HG02623 (cell line): ENCODE data around the gene NDC1.
"Not testable (repeated sequence)": the region's sequence is repeated elsewhere in the genome, so short reads cannot be mapped to it uniquely, and the experiment has no call there.

Experiments used
- ATAC-seq: cut with Tn5 transposase; IDR thresholded peaks from one replicate; pipeline ENCODE4 v1.9.1; 2021; ENCODE audit warnings: moderate library complexity; ENCODE audit not compliant: unreplicated experiment

NDC1 gene, protein sequence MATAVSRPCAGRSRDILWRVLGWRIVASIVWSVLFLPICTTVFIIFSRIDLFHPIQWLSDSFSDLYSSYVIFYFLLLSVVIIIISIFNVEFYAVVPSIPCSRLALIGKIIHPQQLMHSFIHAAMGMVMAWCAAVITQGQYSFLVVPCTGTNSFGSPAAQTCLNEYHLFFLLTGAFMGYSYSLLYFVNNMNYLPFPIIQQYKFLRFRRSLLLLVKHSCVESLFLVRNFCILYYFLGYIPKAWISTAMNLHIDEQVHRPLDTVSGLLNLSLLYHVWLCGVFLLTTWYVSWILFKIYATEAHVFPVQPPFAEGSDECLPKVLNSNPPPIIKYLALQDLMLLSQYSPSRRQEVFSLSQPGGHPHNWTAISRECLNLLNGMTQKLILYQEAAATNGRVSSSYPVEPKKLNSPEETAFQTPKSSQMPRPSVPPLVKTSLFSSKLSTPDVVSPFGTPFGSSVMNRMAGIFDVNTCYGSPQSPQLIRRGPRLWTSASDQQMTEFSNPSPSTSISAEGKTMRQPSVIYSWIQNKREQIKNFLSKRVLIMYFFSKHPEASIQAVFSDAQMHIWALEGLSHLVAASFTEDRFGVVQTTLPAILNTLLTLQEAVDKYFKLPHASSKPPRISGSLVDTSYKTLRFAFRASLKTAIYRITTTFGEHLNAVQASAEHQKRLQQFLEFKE

DNA sequence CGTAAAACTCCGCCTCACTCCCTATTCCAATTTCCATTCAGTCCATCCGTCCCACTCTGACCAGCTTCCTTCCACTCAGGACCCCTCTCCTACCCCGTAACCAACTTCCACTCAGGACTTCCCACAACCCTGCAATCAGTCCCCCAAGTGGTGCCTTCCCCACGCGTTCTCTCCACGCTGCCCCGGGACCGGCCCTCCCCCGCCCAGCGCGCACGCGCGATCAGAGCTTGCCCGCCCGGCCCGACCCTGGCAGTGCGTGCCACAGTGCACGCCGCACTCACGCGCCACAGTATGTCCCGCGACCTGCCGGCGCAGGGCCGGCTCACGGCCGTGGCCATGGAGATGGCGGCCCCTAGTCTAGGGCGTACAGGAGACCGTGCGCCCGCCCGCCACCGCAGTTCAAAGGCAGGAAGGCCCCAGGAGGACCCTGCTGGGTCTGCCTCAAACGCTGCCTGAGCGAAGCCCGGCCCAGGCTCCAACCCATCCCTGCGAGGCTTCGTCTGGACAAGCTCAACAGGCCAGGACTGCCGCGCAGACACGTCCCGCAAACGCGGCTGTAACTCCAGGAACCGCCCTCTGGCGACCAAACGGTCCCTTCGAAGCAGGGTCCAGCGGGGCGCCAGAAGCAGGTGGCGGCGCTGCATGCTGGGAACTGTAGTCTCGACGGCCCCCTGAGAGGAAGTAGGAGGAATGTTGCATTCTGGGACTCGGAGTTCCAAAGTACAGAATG, at the start of gene NDC1:
NDC1 (minus strand) TSS at position 373 of the 730 bp plus-strand sequence; CDS start at position 338, 35 bp downstream.
- peak; percentile 84 for ATAC-seq

DNA sequence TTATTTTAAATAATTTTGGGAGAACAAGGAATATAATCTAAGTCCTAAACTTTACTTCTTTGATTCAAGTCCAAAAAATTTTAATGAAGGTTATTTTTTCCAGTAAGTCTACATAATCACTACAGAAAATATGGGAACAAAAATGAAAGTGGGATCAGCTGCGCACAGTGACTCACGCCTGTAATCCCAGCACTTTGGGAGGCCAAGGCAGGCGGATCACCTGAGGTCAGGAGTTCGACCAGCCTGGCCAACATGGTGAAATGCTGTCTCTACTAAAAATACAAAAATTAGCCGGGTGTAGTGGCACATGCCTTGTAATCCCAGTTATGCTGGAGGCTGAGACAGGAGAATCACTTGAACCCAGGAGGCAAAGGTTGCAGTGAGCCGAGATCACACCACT, 45.5 kb upstream of the NDC1 start:
- ATAC-seq = not testable (repeated sequence)

DNA sequence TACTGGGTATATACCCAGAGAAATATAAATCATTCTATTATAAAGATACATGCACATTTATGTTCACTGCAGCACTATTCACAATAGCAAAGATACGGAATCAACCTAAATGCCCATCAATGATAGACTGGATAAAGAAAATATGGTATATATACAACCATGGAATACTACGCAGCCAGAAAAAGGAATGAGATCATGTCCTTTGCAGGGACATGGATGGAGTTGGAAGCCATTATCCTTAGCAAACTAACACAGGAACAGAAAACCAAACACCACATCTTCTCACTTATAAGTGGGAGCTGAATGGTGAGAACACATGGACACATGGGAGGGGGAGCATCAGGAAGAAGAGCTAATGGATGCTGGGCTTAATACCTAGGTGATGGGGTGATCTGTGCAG, 43.8 kb upstream of the NDC1 start:
- not testable (repeated sequence) for ATAC-seq

DNA sequence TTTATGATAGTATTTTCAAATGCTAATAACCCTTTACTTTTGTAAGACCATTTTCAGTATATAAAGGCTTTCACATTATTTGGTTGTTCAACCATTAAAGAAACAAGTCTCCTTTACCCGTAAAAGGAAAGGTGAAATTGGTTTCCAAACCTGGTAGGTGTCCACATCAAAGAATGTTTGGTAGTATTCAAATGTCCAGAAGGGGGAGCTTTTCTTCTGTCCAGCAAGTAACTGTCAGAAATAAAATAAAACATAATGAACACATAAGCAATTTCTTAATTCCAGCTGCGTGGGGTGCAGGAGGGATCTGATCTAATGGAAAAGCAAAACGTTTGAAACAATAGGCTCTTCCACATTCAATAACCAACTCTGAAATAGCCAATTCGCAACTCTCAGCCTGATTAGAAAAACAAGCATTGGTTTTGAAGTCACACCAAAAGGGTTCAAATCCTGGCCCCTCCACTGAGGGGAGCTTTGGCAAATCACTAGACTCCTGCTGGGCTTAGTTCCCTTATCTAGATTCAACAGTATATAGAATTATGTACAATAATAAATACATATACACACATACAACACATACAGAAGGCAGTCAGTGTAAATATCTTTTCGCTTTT, 40.5 kb upstream of the NDC1 start:
- no peak for ATAC-seq

DNA sequence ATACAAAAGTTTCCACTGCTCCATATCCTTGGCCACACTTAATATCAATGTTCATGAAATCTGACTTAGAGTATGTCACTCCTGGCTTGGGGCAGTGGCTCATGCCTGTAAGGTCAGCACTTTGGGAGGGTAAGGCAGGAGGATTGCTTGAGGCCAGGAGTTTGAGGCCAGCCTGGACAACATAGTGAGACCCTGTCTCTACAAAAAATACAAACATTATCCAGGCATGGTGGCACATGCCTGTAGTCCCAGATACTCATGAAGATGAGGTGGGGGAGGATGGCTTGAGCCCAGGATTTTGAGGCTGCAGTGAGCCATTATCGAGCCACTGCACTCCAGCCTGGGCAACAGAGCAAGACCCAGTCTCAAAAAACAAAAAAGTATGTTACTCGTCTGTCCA, 37.1 kb upstream of the NDC1 start:
- ATAC-seq = not testable (repeated sequence)

DNA sequence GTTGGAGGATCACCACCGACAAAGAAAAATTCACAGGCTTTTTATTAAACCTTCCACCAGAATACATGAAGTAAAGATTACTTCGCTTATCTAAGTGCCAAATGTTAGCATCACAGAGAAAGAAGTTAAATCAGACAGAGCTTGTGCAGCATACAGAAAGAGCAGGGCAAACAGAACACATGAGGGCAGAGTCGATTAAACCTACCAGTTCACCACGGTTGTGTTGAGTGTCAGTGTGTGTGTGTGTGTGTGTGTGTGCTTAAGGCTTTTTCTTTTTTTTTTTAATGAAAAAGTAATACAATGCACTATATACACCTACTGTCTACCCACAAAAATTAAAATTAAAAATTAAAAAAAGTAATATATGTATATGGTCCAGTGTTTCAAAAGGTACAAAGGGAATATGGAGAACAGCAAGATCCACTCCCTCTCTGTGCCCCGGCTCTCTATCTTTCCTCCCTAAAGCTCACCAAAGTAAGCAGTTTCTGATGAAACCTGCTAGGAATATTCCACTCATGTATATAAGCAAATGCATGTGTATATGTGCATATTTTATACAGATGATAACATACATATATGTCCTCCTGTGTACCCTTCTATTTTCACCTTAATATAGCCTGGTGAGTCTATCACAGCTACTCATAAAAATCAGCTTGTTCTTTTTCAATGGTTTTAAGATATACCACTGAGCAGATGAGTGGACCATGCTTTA, 33.8 kb upstream of the NDC1 start:
- no peak for ATAC-seq

DNA sequence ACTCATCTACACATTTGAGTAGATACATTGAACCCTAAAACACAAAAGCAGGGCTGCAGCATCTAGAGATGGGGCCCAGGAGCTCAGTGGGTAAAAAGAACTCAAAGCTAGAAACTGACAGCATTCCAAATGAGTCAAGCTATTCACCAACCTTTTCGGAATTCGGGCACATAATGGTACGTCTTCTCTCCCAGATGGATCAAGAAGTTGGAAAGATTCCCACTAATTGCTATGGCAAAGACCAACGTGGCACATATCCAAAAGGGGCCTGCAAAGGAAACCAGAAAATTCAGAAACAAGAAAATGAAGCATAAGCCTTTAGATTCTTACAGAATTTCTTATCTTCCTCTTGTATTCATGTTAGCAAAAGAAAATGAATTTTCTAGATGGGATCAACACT, 33.1 kb upstream of the NDC1 start:
- ATAC-seq = no peak

DNA sequence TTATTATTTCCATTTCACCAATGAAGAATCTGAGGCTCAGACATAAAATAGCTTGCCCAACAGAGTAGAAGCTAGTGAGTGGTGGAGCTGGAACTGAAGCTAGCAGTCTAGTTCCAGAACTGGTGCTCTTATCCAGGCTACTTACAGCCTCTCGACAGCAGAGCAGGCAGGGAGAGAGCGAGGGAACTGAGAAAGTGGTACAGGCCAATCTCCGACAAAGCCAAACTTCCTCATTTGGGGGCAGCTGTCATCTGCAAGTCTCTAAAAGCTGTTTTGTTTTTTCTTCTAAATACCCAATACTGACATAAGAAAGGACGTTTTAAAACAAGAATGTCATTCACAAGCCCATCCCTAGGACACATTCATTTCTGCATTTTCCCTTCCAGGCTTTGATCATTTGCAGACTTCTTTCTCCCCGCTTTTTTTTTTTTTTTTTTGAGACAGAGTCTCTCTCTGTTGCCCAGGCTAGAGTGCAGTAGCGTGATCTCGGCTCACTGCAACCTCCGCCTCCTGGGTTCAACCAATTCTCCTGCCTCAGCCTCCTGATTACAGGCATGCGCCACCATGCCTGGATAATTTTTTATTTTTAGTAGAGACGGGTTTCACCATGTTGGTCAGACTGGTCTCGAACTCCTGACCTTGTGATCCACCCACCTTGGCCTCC, 31.5 kb upstream of the NDC1 start:
- no peak for ATAC-seq

DNA sequence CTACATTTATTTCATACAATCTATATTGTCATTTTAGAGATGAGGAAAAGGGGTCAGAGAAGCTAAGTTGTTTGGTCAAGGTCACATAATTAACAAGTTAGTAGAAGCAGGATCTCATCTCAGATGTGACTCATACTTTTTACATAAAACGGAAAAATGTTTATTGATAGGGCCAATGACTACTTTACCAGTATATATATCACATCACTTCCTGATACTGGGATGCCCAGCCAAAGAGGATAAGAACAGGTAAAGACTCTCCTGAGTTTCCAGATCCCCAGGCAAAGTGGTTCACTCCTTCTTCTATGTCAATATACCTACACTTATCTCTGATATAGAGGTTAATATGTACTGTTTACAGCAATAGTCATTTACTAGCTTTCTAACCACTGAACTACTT, 30.5 kb upstream of the NDC1 start:
- ATAC-seq = no peak

DNA sequence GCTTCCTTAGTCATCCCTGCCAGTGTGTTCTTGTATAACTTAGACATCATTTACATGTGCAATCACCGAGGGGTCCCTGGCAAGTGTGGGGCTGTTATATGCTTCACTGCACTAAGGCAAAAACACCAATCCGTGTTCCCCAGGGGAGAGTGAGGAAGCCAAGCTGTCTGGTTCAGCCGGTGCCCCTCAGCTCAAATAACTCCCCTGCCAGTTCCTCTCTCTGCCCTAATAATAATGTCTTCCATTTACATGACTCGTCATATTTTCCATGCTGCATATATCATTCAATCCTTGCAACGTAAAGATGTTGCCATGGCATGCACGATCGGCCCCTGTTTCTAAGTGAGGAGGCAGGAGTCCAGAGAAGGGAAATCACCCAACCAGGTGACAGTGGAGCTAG, 24.4 kb upstream of the NDC1 start:
- no peak for ATAC-seq

DNA sequence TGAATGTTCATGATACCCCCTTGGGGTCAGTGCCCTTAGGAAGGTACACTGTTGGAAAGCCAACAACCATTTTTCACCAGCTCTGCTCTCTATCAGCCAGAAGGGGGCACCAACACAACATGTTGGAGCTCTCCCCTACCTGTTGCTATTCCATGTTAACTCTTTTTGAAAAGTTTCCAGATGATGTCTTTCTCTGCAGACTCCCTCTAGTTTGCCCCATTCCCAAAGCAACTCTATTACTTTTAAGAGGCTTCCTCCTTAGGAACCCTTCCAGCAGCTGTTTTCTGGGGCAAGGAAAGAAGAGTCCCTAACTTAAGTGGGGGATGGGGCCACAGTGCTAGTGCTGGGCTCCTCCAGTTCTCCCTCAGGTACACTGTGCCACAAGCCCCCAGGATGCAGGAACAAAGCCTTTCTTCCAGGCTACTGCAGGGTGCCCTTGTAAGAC, 22.9 kb upstream of the NDC1 start:
- ATAC-seq = no peak

DNA sequence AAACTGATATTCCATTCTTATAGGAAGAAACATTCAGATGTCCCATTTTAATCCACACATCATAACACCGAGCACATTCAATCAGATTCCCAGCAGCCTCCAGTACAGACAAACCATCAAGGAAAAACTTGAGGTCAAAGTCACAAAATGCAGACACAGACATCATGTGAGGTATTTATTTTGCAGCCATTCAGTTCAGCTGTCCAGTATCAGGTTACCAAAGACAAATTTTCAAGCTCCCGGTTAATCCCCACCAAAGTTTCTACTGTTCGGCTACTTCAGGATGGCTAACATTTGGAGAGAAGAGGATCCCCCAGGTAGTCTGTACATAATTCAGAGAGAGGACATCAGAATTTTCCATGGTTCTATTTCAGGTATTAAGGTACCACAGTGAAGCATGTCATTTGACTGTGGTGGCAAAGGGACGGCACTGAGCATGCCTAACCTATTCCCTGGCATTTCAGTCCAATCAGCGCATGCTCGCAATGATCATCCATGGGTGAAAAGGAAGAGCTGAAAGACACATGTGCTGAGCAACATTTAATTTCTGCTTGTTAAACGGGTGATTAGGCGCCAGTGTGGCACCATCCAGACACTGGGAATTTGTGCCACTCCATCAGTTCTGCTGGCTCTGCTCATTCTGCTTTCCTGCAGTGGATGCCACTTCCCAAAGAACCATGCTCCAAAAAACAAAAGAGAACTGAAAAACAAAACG, 13.6 kb upstream of the NDC1 start:
- no peak for ATAC-seq

DNA sequence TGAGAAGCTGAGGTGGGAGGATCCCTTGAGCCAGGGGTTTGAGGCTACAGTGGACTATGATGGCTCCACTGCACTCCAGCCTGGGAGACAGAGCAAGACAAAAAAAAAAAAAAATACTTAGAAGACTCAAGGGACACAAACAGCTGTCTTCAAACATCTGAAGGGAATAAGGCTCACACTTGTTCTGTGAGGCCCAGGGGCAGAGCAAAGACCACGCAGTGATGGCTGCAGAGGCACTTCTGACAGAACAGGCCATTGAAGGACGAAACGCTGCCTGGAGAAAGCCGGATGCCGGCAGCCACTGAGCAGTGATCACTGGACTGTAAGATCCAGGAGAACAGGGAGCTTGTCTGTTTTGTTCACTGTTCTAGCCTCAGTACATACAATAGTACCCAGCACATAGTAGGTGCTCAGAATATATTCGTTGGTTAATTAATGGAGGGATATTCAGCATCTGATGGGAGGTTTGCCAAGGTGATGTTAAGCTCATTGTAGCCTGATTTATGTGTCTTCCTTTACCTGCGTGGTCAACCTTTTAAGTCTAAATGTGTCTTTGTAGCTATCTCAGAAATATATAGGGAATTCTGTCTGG, 12.1 kb upstream of the NDC1 start:
- ATAC-seq = no peak

DNA sequence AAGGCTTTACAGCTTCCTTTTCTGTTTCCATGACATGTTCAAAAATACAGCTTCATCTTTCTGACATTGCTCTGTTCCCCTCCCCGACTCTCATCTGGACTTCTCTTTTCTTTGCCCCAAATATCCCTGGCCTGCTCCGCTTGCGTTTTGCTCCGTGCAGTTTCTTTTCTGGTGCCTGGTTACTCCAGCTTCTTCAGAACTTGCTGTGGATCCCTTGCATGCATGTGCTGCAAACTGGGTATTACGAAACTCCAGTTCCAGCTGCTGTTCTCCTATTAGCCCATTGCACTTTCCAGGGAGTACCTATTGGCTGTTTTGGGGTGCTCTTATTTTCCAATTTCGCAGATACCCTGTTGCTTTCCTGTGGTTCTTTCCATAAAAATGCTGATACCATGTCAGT, 9.9 kb upstream of the NDC1 start:
- no peak for ATAC-seq

DNA sequence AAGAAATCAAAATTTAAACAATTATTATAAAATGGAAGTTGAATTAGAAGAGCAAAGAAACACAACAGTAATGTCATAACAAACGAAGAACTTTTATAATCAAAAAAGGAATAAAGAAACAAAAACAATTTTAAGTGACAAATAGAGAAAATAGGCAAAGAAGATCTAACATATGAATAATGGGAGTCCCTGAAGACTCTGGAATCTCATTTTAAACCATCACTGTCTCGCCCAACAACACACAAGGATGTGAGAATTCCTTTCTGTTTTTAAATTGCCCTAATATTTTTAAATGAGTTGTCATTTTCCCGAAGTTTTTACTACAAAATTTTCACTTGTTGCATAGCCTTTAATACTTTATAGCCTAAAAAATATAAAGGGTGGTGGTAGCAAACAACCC, 4.3 kb upstream of the NDC1 start:
- ATAC-seq = no peak

DNA sequence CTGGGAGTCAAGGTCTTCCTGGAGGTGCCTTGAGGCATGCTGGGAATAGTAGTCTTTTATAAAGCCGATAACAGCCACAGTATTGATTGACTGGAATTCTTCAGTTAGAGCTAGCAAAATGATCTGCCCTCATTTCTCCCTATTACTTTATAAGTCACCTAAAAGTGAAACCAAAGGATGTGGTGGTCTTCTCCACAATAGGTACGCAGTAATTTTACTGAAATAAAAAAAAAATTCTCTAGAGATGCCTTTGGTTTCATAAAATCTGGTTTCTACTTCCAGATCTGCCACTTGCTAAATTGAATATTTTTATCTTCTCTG, 518 bp upstream of the NDC1 start:
- ATAC-seq = no peak

DNA sequence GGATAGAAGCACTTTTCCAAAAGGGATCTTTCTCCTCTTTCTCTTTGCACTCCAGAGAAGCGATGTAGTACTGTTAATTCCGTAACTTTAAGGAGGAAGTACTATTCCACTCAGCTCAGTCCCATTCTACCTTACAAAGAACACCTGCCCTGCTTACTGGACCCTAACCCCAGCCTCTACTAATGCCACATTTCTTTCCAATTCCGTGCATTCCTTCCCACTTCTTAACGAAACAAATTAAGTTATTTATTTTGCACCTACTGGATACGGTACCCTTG, 511 bp downstream of the NDC1 start:
- ATAC-seq = no peak

DNA sequence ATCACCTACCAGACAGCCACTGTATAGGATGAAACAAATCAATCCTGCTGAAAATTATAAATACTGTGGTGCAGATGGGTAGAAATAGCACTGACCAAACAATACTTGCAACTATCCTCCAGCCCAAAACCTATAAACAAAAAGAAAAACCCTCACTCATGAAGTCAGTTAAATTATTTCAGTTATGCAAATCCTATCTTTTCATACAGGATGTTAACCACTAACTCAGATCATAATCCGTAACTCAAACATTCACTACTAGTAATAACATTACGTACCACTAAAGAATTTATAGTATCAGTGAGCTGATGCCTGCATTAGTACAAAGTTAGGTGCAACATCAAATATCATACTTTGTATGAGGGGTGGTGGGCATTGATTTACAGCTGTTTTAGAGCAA, 2.6 kb downstream of the NDC1 start:
- no peak for ATAC-seq

DNA sequence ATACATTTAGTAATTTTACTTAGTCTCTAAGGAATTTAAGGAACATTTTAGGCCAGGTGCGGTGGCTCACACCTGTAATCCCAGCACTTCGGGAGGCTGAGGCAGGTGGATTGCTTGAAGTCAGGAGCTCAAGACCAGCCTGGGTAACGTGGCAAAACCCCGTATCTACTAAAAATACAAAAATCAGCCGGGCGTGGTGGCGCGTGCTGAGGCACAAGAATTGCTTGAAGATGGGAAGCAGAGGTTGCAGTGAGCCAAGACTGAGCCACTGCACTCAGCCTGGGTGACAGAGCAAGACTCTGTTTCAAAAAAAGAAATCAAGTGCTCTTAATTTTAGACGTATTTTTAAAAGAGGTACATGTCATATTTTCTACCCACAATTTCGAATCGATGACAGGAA, 3.3 kb downstream of the NDC1 start:
- ATAC-seq = no peak

DNA sequence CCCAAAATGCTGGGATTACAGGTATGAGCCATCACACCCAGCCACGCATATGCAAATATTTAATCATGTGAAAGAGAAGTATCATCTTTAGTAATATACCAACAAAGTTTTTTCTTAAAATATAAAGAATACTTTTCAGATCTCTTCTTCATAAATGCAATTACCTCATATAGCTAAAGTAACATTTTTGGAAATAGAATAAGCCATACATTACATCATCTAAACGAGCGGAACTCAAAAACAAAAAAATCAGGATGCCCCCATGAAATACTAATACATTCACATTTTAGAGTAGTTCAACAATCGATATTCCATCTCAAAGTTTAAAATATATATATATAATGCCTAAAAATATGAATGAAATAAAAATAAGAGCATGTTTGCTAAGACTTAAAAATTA, 4.7 kb downstream of the NDC1 start:
- no peak for ATAC-seq
